ENCODE results near the gene HS3ST5.

DNA sequence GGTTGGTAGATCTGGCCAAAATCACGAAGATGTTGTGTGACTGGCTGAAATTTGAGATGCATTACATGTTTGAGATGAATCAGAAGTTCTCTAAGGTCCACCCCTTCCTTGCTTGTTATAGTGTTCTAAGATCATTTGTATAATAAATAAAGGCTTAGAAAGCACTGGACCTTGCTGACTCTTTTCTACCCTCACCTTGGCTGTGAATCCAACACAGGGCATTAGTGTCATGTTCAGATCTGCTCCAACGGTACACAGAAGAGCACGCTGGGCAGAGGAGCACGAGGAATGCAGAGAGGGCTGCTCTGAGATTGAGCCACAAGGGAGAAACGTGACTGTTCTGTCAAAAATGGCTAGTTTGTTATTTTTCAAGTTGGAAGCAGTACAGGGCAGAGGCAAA, 202.4 kb downstream of the HS3ST5 start:
- TF ChIP-seq, protein P1, sequence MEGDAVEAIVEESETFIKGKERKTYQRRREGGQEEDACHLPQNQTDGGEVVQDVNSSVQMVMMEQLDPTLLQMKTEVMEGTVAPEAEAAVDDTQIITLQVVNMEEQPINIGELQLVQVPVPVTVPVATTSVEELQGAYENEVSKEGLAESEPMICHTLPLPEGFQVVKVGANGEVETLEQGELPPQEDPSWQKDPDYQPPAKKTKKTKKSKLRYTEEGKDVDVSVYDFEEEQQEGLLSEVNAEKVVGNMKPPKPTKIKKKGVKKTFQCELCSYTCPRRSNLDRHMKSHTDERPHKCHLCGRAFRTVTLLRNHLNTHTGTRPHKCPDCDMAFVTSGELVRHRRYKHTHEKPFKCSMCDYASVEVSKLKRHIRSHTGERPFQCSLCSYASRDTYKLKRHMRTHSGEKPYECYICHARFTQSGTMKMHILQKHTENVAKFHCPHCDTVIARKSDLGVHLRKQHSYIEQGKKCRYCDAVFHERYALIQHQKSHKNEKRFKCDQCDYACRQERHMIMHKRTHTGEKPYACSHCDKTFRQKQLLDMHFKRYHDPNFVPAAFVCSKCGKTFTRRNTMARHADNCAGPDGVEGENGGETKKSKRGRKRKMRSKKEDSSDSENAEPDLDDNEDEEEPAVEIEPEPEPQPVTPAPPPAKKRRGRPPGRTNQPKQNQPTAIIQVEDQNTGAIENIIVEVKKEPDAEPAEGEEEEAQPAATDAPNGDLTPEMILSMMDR (IDR thresholded peaks at IDR 0.05 in 8 of 11, conservative IDR thresholded peaks at IDR 0.05 in 3 of 11) = no peak
- TF ChIP-seq POLR2AphosphoS5 (IDR thresholded peaks at IDR 0.05) (no peak), POLR2A (IDR thresholded peaks at IDR 0.05) (no peak)
